GM23338 (cell line): ENCODE measurements around the gene SLC47A1. TPM values are rescaled to one million over a fixed set of nuclear protein-coding genes. Genes with fewer than 3 reads are reported as not detected.
"Not testable (repeated sequence)": the region's sequence is repeated elsewhere in the genome, so short reads cannot be mapped to it uniquely, and the experiment has no call there.

Source experiments
- ATAC-seq: fragments of 200-7000 bp; cut with Tn5 transposase; 3 replicates; pipeline ENCODE4 v1.9.1; 2020
- DNase-seq: peaks from one replicate; pipeline ENCODE4 v3.0.0-alpha.2; 2015; ENCODE audit warnings: low spot score
- H2AFZ ChIP-seq: fragments of 200-600 bp; sonication (generic); 2 replicates; pipeline ENCODE4 v1.8.0; 2016; ENCODE audit warnings: antibody characterized with exemption, mild to moderate bottlenecking, moderate library complexity
- H3F3A ChIP-seq: fragments of 200-600 bp; sonication (generic); replicated peaks from 2 replicates; pipeline ENCODE4 v1.8.0; 2017; ENCODE audit warnings: antibody characterized with exemption, mixed run types, low read depth
- H3K27ac ChIP-seq: fragments of 200-600 bp; sonication (generic); 2 replicates; pipeline ENCODE4 v1.6.1; 2016; ENCODE audit warnings: low read depth
- H3K27me3 ChIP-seq: fragments of 200-600 bp; sonication (generic); 2 replicates; pipeline ENCODE4 v1.8.0; 2016; ENCODE audit warnings: mild to moderate bottlenecking, mixed run types, moderate library complexity; ENCODE audit not compliant: insufficient read depth
- H3K36me3 ChIP-seq: fragments of 200-600 bp; sonication (generic); 2 replicates; pipeline ENCODE4 v1.8.0; 2016; ENCODE audit warnings: mild to moderate bottlenecking; ENCODE audit not compliant: insufficient read depth
- H3K4me1 ChIP-seq: fragments of 200-600 bp; sonication (generic); 2 replicates; pipeline ENCODE4 v1.8.0; 2016; ENCODE audit warnings: mild to moderate bottlenecking, moderate library complexity; ENCODE audit not compliant: insufficient read depth
- H3K4me2 ChIP-seq: fragments of 200-600 bp; sonication (generic); 2 replicates; pipeline ENCODE4 v1.7.1; 2017; ENCODE audit warnings: mixed run types
- H3K4me3 ChIP-seq: fragments of 200-600 bp; sonication (generic); 2 replicates; pipeline ENCODE4 v1.6.1; 2016; ENCODE audit warnings: mixed run types
- H3K79me2 ChIP-seq: fragments of 200-600 bp; sonication (generic); replicated peaks from 2 replicates; pipeline ENCODE4 v1.8.0; 2017; ENCODE audit warnings: mild to moderate bottlenecking; ENCODE audit not compliant: insufficient read depth
- H3K9me2 ChIP-seq: fragments of 200-600 bp; sonication (generic); 2 replicates; pipeline ENCODE4 v1.8.0; 2017; ENCODE audit not compliant: insufficient read depth
- H4K20me1 ChIP-seq: fragments of 200-600 bp; sonication (generic); replicated peaks from 2 replicates; pipeline ENCODE4 v1.8.0; 2017; ENCODE audit warnings: mild to moderate bottlenecking; ENCODE audit not compliant: insufficient read depth
- H3K27ac Mint-ChIP-seq: 2 replicates; pipeline ENCODE4 v1.8.0; 2020; ENCODE audit warnings: inconsistent platforms, mild to moderate bottlenecking, moderate library complexity, mixed read lengths
- H3K27me3 Mint-ChIP-seq: 3 replicates; pipeline ENCODE4 v1.8.0; 2022; ENCODE audit warnings: low read depth, mild to moderate bottlenecking, moderate library complexity, mixed read lengths, inconsistent platforms; ENCODE audit not compliant: insufficient read depth, poor library complexity
- H3K36me3 Mint-ChIP-seq: 3 replicates; pipeline ENCODE4 v1.8.0; 2021; ENCODE audit warnings: low read depth, mild to moderate bottlenecking, inconsistent platforms, moderate library complexity, mixed read lengths
- H3K4me1 Mint-ChIP-seq: 3 replicates; pipeline ENCODE4 v1.8.0; 2020; ENCODE audit warnings: mild to moderate bottlenecking, inconsistent platforms, mixed read lengths
- H3K4me3 Mint-ChIP-seq: 3 replicates; pipeline ENCODE4 v1.8.0; 2021; ENCODE audit warnings: moderate library complexity, mild to moderate bottlenecking, inconsistent platforms, mixed read lengths
- H3K9me3 Mint-ChIP-seq: 3 replicates; pipeline ENCODE4 v1.8.0; 2020; ENCODE audit warnings: moderate library complexity, mild to moderate bottlenecking, inconsistent platforms, mixed read lengths
- CREB1 ChIP-seq: fragments of 250-450 bp; sonication (Bioruptor Pico); IDR thresholded peaks from 2 replicates; pipeline ENCODE4 v1.5.0; 2020; ENCODE audit warnings: low read depth, mild to moderate bottlenecking, moderate library complexity
- EZH2phosphoT487 ChIP-seq: fragments of 200-600 bp; sonication (generic); IDR thresholded peaks from one replicate; pipeline ENCODE4 v1.8.1; 2018; ENCODE audit warnings: antibody characterized with exemption; ENCODE audit not compliant: unreplicated experiment
- JUNB ChIP-seq: IDR thresholded peaks from one replicate; pipeline ENCODE4 v1.6.1; 2016; ENCODE audit warnings: antibody characterized with exemption; ENCODE audit not compliant: unreplicated experiment
- NANOG ChIP-seq: IDR thresholded peaks from 2 replicates; pipeline ENCODE4 v1.6.1; 2016; ENCODE audit warnings: antibody characterized with exemption, borderline replicate concordance
- POLR2AphosphoS5 ChIP-seq: IDR thresholded peaks from 2 replicates; pipeline ENCODE4 v1.6.1; 2016; ENCODE audit warnings: antibody characterized with exemption, low read depth
- REST ChIP-seq: IDR thresholded peaks from one replicate; pipeline ENCODE4 v1.6.1; 2018; ENCODE audit warnings: antibody characterized with exemption; ENCODE audit not compliant: unreplicated experiment
- ZNF114 ChIP-seq: fragments of 250-450 bp; sonication (Bioruptor Pico); IDR thresholded peaks from 2 replicates; pipeline ENCODE4 v1.5.0; 2020; ENCODE audit warnings: mild to moderate bottlenecking, moderate library complexity
- polyA plus RNA-seq: library from polyadenylated mRNA; unstranded; fragments of >200 nt; fragmentation: Nextera tagmentation; extraction: Ambion mirVana; gene quantifications from 2 replicates; pipeline ENCODE4 v1.2.1, GENCODE V29; 2016
- total RNA-seq: library from RNA; depleted of rRNA; stranded (reverse); fragments of >200 nt; shearing (Covaris generic); gene quantifications from 2 replicates; pipeline ENCODE4 v1.2.3, GENCODE V29; 2014
- TF ChIP-seq, protein P1 (sequence below), 2 experiments: fragments of 200-600 bp in 1 of 2; sonication (generic) in 1 of 2; conservative IDR thresholded peaks; 2 replicates each; pipeline versions ENCODE4 v1.5.1 to v1.6.1; 2016 to 2017; ENCODE audit warnings: antibody characterized with exemption in 2 of 2, low read depth in 2 of 2, mild to moderate bottlenecking in 2 of 2, moderate library complexity in 1 of 2
- TF ChIP-seq, protein P2 (sequence below): IDR thresholded peaks from 2 replicates; pipeline ENCODE4 v1.6.1; 2016; ENCODE audit warnings: antibody characterized with exemption

The SLC47A1 gene
- total and polyA plus RNA-seq, 2 experiments from 2014 or later = 0.53 to 1.9 TPM

DNA sequence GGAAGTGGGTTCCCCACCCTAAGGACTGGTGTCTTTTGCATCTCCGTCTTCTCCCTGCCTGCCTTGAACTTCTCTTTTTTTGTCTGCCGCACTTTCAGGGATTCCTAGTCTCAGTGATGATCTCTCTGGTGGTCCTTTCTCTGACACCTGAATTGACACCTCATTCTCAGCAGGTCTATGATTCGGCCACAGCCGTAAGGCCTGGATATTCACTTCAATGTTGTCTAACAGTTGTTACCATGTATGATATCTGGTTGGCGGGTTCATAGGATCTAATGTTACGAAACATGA is 25.1 kb upstream of the SLC47A1 start:
- Mint-ChIP-seq H3K36me3 (peaks cover 3% of the 10 kb centered on the region; the same call in 1 of the 3 replicates), H3K27me3 (peaks cover 10% of the 10 kb centered on the region), H3K9me3 (peaks cover 3% of the 10 kb centered on the region), H3K4me1 (peaks cover 12% of the 10 kb centered on the region), H3K27ac (no peak overlapping the region; the same call in 1 of the 2 replicates), H3K4me3 (peak overlapping the region; percentile 81)
- TF ChIP-seq JUNB = no peak
- TF ChIP-seq, protein P1, sequence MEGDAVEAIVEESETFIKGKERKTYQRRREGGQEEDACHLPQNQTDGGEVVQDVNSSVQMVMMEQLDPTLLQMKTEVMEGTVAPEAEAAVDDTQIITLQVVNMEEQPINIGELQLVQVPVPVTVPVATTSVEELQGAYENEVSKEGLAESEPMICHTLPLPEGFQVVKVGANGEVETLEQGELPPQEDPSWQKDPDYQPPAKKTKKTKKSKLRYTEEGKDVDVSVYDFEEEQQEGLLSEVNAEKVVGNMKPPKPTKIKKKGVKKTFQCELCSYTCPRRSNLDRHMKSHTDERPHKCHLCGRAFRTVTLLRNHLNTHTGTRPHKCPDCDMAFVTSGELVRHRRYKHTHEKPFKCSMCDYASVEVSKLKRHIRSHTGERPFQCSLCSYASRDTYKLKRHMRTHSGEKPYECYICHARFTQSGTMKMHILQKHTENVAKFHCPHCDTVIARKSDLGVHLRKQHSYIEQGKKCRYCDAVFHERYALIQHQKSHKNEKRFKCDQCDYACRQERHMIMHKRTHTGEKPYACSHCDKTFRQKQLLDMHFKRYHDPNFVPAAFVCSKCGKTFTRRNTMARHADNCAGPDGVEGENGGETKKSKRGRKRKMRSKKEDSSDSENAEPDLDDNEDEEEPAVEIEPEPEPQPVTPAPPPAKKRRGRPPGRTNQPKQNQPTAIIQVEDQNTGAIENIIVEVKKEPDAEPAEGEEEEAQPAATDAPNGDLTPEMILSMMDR (conservative IDR thresholded peaks at IDR 0.05; ENCODE audit: low read depth in 2 of 2) = no peak
- TF ChIP-seq ZNF114 = no peak
- TF ChIP-seq EZH2phosphoT487 = no peak
- no peak for TF ChIP-seq REST
- TF ChIP-seq CREB1 = no peak
- TF ChIP-seq, protein P2, sequence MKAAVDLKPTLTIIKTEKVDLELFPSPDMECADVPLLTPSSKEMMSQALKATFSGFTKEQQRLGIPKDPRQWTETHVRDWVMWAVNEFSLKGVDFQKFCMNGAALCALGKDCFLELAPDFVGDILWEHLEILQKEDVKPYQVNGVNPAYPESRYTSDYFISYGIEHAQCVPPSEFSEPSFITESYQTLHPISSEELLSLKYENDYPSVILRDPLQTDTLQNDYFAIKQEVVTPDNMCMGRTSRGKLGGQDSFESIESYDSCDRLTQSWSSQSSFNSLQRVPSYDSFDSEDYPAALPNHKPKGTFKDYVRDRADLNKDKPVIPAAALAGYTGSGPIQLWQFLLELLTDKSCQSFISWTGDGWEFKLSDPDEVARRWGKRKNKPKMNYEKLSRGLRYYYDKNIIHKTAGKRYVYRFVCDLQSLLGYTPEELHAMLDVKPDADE = no peak
- no peak for TF ChIP-seq NANOG
- no peak for TF ChIP-seq POLR2AphosphoS5
- Histone ChIP-seq H3F3A (peaks cover 9% of the 10 kb centered on the region; the same call in 1 of the 2 replicates), H3K9me2 (no peaks in the 10 kb centered on the region), H3K27me3 (no peaks in the 10 kb centered on the region), H2AFZ (peak overlapping the region; percentile 67; the same call in 1 of the 2 replicates), H3K27ac (no peak overlapping the region; the same call in 1 of the 2 replicates), H3K36me3 (no peaks in the 10 kb centered on the region), H4K20me1 (no peaks in the 10 kb centered on the region), H3K79me2 (no peaks in the 10 kb centered on the region), H3K4me3 (peak overlapping the region; percentile 70), H3K4me2 (peak overlapping the region; percentile 75), H3K4me1 (peaks cover 17% of the 10 kb centered on the region)
- no peak; the same call in 2 of the 3 replicates for ATAC-seq
- peak; percentile 32 for DNase-seq

DNA sequence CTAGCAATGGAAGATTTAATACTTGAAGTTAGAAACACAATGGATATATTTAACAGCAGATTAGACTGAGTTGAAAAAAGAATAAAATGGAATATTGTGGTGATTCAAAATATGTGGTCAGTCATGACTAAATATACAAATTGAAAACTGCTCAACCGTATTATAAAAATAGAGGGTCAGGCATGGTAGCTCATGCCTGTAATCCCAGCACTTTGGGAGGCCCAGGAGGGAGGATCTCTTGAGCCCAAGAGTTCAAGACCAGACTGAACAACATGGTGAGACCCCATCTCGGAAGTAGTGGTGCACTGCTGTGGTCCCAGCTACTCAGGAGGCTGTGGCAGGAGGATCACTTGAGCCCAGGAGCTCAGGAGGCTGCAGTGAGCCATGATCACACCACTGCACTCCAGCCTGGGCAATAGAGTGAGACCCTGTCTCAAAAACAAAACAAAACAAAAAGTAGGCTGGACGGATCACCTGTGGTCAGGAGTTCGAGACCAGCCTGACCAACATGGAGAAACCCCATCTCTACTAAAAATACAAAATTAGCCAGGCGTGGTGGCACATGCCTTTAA is 24.3 kb upstream of the SLC47A1 start:
- not testable (repeated sequence) for H3K36me3 Mint-ChIP-seq, H3K27ac Mint-ChIP-seq, DNase-seq, H3K4me2 ChIP-seq, H2AFZ ChIP-seq, H3K36me3 ChIP-seq, H3K9me2 ChIP-seq, H3K79me2 ChIP-seq, H3K27me3 Mint-ChIP-seq, H4K20me1 ChIP-seq, H3K4me3 ChIP-seq, H3K27ac ChIP-seq, H3K27me3 ChIP-seq, H3F3A ChIP-seq, ATAC-seq, H3K4me3 Mint-ChIP-seq, H3K9me3 Mint-ChIP-seq
- peaks cover 20% of the 10 kb centered on the region for H3K4me1 ChIP-seq
- H3K4me1 Mint-ChIP-seq = peaks cover 15% of the 10 kb centered on the region
